NCI-H2107 treated with DMSO at 0.1 percent for 48 hours (cell line): ENCODE data around the gene POU2F3.

Source experiments
- DNase-seq: peaks from one replicate; lab custom pipeline; 2025; ENCODE audit not compliant: unreplicated experiment; lab: John Stamatoyannopoulos, UW

Gene POU2F3

DNA sequence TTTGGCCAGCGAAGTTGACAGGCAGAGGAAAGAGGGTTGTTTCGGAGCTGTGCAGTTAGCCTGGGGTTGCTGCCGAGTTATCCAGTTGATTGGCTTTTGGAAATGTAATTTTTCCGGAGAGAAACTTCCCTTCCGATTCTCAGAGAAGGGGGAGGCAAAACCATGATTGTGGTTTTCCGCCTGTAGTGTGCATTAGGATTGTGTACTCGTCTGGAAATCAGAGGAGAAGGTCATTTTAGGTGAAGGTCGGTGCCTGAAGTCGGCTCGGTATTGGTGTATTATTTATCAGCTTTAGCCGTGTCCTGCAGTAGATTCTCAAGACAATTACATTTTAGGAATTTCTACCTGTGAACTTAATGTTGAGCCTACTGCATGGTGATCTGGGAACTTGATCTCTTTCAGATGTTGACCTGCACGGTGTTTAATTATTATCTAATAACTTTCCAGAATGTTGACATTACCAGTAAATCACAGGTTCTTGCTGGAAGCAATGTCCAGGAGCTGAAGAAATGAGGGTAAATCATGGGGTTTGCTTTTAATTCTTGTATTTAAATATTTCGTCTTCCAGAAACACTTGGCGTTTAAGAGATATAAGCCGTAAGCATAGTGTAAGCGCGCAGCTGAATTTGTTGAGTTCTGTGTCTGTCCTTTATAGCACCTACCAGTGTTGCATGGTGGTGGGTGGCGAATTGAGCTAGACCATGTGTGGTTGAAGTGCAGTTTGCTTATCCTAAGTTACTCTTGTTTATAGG is 97.6 kb downstream of the POU2F3 start:
- peak; percentile 50 for DNase-seq

DNA sequence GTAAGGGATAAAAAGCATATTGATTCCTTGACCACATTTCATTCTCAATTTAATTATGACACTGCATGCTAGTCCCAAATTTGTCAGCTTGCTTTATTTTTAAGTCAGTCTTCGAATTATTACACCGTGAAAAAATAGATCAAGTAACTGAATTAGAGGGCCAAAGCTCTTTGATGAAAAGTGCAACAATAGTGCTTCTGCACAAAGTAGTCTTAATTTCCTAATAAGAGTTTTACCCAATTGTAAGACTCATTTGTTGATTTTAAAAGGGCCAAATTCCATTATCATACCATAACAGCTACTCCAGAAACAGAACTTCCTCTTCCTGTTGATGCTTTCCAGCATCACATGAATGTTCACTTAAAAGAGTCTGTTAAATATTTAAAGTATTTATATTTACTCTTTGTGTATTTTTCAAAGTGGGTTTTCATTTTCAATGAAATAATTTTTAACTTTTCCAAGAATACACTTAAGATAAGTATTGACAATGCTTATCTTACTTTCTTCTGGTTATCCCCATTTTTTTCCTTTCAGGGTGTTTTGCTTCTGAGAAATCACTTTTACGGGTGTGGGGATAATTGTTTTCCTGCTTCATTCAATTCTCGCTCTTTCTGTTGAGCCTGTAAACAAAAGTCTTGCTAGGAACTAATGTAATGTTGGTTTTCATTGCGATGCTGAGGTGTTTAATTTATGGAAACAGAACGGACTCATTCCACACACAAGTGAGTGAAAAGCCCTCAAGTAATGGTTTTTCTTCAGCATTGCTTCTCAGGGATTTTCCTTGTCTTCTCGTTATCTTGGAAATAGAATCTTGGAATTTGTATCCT is 98.4 kb downstream of the POU2F3 start:
- no peak for DNase-seq

DNA sequence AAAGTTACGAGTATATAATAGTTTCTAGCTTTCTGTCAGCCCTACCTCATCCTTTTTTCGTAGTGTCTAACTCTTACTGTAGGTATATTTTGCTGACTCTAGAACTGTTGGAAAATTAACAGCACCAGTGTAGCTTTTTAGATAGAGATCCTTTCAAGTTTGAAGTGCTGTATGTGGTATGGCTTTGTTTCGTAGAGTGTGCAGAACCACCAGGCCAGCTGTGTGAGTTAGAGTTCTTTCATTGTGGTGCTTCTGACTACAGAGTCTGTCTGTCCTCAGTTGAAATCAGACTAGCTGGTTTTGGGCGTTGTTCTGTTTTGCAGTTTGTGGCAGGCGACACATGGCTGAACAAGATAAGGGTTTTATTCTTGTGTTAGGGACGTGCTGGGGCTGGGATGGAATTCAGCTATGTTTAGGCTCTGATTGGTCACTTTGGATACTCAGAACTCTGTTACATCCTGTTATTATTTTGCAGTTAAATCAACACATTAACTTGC is 99.5 kb downstream of the POU2F3 start:
- DNase-seq, result peak; percentile 25

DNA sequence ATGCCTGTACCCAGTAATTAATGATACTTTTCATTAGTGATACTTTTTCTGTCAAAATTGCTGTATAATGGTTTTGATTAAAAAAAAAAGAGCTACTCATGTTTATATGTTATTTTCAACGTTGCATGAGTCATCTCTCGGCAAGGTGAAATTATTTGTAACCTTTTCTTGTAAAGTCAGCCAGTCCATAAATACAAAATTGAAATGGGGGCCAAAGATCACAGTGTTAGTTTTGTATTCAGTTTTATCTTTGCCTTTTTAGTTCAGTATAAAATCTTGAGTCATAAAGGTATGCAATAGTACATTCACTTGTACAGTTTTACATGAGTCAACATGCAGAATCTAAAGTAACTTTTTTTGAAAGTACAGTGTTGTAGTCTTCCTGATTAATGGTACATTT is 100.6 kb downstream of the POU2F3 start:
- no peak for DNase-seq

DNA sequence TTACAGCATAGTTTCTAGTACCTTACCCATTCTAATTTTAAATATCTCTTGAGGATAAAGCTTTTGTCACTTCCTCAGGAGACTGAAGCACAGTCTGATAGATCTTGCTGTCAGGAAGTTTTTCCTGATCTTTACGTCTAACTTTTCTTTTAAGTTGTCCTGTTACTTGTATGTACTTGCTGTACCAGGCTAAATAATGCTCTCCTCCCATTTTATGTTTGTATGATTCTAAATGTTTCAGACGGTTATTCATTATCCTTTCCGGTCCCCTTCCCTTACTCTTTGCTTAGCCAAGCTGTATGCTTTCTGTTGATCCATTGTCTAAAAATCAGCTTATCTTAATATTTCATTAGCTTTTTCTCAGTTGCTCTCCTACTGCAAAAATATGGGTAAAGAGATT is 102.3 kb downstream of the POU2F3 start:
- no peak for DNase-seq

DNA sequence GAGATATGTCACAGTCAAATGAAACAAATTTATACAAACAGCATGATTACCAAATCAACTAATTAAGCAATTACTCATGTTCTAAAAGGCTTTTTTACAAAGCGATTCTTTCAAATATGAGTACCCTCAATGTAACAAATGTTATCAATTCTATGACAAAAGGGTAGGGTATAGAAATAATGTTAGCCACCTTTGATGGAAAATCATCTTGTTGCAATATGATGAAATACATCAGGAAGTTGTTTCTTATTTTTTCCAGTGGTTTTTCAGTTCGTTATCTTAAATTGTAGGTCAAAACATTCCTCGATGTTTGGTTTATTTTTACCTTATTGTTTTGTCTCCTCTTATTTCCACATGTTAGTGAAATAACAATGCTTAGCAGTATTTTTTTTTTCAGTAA is 102.7 kb downstream of the POU2F3 start:
- no peak for DNase-seq

DNA sequence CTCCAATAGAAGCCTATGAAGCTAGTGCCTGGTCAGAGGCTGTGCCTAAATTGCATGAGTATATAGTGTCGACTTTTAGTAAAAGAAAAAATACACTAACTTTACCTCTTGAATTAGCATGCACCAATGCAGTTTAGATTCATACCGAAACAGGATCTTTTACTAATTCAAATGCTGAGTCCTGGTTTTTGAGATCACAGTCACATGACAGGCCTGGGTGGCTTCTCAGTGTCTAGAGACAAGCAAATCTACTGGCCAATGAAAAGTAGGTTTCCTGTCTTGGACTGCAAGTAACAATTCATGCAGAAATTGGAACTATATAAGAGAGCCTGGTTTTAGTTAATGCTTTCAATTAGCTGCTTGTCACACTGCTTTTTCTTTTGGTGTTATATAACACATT is 103.5 kb downstream of the POU2F3 start:
- no peak for DNase-seq

DNA sequence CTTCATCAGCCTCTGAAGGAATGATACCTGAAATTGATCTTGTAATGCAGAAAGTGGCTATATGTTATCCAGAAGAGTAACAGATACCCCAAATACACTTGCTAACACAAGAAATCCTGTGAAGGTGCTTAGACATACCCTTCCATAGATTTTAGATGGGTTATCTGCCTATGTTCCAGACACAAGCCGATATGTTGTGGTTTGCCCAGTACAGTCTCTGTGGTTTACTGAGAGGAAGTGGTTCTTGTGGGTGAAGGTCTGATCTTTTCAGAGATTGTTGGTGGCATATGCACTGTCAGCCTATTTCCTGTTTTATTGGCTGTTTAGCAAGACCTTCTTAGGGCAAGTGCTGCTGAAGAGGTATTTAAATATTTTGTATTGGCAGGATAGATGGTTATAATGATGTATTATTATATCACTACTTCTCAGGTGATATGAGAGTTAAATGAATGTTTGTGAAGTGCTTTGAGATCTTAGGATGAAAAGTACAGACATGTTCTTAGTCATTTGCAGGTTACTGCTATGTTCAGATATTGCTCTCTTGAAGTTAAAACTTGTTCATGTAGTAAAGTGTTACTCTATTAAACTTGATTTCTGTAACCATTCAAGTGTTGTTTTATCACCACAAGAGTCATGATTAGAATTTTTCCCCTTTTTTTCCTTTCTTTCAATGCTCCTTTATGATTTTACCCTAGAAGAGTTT is 104.5 kb downstream of the POU2F3 start:
- DNase-seq, result no peak

DNA sequence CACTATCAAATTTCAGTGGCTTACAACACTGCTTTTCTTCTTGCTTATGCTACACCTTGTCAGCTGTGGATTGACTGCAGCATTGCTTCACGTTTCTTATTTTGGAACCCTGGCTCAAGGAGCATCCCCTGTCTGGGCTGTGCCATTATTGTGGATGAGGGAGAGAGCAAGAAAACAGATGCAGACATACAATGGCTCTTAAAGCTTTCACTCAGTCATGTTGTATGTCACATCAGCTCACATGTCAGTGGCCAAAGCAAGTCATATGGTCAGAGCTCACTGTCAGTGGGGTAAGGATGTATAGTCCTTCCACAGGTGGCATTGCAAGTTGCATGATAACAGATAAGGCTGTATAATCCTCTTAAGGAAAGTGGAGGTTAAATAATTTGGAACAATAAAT is 106.3 kb downstream of the POU2F3 start:
- no peak for DNase-seq

DNA sequence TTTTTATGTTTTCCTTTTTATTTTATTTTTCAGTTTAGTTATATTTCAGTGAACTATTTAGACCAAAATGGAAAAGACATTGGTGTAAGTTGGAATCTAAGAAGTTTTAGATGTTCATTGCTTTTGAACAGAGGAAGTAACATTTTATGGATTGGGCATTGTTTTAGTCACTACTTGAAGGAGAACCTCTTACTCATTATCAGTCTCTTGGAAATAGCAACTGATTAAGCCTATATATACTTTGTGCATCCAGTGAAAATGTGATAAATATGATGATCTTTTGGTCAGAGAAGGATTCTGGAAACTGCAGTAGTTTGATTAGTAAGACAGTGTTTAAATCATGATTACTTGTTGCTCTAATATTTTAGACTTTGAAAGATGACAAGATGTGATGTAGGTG is 110.7 kb downstream of the POU2F3 start:
- no peak for DNase-seq

DNA sequence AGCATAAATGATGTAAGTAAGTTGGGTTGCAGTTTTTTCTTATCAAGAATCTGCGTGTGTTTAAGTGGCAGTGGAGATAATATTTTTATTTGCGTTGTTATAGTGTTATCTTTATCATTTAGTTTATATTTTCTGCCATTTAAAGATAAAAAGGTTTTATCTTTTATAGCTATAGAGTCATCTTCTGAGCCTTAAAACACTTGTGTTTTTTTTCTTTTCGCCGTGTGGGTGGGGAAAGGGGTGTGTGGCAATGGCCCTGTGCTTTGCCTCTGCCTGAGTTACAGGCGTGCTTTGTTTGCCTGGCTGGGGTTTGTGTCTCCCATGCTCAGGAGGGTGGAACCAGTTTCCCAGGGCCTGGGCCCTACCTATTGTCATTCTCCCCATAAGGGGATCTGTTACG is 112.5 kb downstream of the POU2F3 start:
- no peak for DNase-seq

DNA sequence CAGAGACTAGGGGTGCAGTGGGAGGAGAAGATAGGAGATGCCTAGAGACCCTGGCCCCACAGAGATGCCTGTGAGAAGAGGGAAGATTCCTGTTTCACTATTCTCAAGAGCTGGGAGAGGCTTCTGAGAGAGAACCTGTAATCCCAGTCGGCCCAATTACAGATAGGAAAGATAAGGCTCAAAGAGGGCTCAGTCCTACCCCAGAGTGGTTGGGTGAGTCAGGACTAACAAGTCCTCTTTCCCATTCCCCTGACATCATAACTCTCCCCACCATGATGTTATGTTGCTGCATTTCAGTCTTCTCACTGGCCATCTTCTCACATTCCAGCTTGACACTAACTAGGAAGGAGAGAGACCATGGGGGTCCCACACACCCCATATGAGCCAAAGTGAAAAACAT is 114.1 kb downstream of the POU2F3 start:
- no peak for DNase-seq

DNA sequence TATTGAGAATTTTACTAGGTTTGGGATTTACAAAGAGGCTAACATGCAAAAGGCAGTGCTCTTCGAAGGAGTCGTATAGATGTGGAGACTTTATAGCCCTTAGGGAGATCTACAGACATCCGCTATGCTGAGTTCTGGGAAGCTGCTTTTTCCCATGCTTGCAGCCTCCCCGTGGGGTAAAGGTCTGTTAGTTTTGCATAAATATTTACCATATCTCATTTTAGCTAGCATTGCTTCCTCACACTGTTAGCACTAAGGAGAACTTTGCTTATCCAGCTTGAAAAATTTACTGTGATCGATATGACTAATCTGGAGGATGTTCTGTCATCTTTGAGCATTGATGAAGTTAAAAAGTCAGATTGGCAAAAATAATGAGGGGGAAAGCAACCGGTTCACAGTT is 114.8 kb downstream of the POU2F3 start:
- no peak for DNase-seq

DNA sequence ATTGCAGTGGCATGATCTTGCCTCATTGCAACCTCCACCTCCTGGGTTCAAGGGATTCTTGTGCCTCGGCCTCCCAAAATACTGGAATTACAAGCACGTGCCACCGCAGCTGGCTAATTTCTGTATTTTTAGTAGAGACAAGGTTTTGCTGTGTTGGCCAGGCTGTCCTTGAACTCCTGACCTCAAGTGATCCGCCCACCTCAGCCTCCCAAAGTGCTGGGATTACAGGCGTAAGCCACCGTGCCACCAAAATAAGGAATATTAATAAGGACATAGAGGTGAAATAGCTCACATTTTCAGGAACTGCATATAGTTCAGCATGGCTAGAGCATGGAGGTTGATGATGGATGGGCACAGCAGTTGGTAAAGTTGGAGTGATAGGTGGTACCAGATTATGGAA is 117.7 kb downstream of the POU2F3 start:
- no peak for DNase-seq

DNA sequence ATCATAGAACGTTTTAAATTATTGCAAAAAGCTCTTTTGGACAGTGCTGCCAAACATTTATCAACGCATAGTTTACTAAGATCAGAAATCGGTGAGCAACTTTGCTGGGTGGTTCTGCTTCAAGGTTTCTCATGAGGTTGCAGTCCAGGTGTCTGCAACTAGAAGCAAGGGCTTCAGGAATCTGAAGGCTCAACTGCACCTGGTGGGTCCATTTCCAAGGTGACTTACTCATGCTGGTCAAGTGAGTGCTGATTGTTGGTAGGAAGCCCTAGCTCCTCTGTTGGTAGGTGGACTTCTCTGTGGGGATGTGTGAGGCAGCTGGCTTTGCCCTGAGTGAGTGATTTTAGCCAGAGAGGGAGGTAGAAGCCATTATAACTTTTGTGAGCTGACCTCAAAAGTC is 118.8 kb downstream of the POU2F3 start:
- no peak for DNase-seq

DNA sequence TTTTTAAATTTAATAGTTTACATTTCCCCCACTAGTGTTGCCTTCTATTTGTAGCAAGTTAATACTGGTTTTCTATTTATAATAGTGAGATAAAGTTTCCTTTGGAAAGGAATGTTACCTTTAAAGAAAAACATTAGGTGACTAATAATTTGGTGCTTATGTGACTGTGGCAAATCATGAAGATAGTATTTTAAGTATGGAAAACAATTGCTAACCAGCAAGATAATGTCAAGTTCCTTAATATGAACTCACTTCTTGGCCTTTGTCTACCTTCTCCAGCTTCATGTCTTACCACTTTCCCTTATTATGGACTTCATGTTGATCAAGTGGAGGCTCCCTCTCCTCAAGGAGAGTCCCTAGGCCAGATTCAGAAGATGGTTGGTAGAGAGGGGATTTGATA is 123.5 kb downstream of the POU2F3 start:
- no peak for DNase-seq

DNA sequence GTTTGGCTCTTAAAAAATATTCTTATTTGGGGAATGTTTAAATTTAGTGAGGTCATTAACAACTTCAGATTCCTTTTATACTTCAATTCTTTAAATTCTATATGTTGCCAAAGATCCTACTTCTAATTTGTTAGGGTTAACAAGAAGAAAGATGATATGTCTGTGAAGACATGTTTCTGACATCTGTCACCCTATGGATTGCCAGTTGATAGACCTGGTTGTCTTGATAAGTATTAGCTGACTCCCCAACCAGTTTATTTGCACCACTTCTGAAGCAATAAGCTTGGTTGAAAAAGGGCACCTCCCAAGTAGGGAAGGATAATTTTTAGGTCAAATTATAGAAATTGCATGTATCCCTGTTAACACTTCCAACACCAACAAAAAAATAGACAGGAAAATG is 125.6 kb downstream of the POU2F3 start:
- no peak for DNase-seq
